UCSD-AML1 (cell line): Measurements from ENCODE around the gene CBX8.
A peak's percentile ranks its signal among the peaks of the same experiment; 100 is the strongest.
"Not testable (repeated sequence)": the region's sequence is repeated elsewhere in the genome, so short reads cannot be mapped to it uniquely, and the experiment has no call there.

Source experiments
- DNase-seq: peaks from one replicate; lab custom pipeline; 2025; ENCODE audit not compliant: unreplicated experiment; lab: John Stamatoyannopoulos, UW

The CBX8 gene

GRCh38 chr17:79781736-79782575 is 14.9 kb downstream of the CBX8 start:
- peak; percentile 65 for DNase-seq

- no peak for DNase-seq
Observed at GRCh38 chr17:79781012-79781650, 15.7 kb downstream of the CBX8 start.

- DNase-seq: no peak
Observed at GRCh38 chr17:79779661-79780365, 17.1 kb downstream of the CBX8 start.

- DNase-seq: no peak
Observed at GRCh38 chr17:79779084-79779529, 17.8 kb downstream of the CBX8 start.

- DNase-seq: peak; percentile 36
Observed at GRCh38 chr17:79778504-79779083, 18.3 kb downstream of the CBX8 start.

GRCh38 chr17:79777894-79778503 is 18.9 kb downstream of the CBX8 start, which contains the start of gene CBX2:
Gene CBX2 (plus strand): TSS chr17:79778148. CDS start chr17:79778236, 88 bp downstream.
- DNase-seq: peak; percentile 83

GRCh38 chr17:79777120-79777893 is 19.6 kb downstream of the CBX8 start:
- peak; percentile 77 for DNase-seq

- DNase-seq: no peak
Observed at GRCh38 chr17:79776376-79777119, 20.3 kb downstream of the CBX8 start.

GRCh38 chr17:79775632-79776031 is 21.2 kb downstream of the CBX8 start:
- DNase-seq: no peak

GRCh38 chr17:79774561-79774975 is 22.3 kb downstream of the CBX8 start:
- DNase-seq: no peak

GRCh38 chr17:79772726-79773125 is 24.2 kb downstream of the CBX8 start:
- not testable (repeated sequence) for DNase-seq

GRCh38 chr17:79771276-79771675 is 25.6 kb downstream of the CBX8 start:
- DNase-seq: no peak

- no peak for DNase-seq
Observed at GRCh38 chr17:79769570-79770506, 27.0 kb downstream of the CBX8 start.

- no peak for DNase-seq
Observed at GRCh38 chr17:79765708-79766107, 31.2 kb downstream of the CBX8 start.

GRCh38 chr17:79761894-79762589 is 34.8 kb downstream of the CBX8 start:
- no peak for DNase-seq

- DNase-seq: no peak
Observed at GRCh38 chr17:79760197-79760906, 36.5 kb downstream of the CBX8 start.

- no peak for DNase-seq
Observed at GRCh38 chr17:79758271-79758670, 38.6 kb downstream of the CBX8 start.
